HG03520 (cell line): ENCODE results near the gene KIF24.
A peak's percentile ranks its signal among the peaks of the same experiment; 100 is the strongest.
"Not testable (repeated sequence)": the region's sequence is repeated elsewhere in the genome, so short reads cannot be mapped to it uniquely, and the experiment has no call there.

Source experiments
- ATAC-seq: cut with Tn5 transposase; IDR thresholded peaks from one replicate; pipeline ENCODE4 v1.9.1; 2021; ENCODE audit warnings: mild to moderate bottlenecking, moderate library complexity; ENCODE audit not compliant: unreplicated experiment

The KIF24 gene, protein sequence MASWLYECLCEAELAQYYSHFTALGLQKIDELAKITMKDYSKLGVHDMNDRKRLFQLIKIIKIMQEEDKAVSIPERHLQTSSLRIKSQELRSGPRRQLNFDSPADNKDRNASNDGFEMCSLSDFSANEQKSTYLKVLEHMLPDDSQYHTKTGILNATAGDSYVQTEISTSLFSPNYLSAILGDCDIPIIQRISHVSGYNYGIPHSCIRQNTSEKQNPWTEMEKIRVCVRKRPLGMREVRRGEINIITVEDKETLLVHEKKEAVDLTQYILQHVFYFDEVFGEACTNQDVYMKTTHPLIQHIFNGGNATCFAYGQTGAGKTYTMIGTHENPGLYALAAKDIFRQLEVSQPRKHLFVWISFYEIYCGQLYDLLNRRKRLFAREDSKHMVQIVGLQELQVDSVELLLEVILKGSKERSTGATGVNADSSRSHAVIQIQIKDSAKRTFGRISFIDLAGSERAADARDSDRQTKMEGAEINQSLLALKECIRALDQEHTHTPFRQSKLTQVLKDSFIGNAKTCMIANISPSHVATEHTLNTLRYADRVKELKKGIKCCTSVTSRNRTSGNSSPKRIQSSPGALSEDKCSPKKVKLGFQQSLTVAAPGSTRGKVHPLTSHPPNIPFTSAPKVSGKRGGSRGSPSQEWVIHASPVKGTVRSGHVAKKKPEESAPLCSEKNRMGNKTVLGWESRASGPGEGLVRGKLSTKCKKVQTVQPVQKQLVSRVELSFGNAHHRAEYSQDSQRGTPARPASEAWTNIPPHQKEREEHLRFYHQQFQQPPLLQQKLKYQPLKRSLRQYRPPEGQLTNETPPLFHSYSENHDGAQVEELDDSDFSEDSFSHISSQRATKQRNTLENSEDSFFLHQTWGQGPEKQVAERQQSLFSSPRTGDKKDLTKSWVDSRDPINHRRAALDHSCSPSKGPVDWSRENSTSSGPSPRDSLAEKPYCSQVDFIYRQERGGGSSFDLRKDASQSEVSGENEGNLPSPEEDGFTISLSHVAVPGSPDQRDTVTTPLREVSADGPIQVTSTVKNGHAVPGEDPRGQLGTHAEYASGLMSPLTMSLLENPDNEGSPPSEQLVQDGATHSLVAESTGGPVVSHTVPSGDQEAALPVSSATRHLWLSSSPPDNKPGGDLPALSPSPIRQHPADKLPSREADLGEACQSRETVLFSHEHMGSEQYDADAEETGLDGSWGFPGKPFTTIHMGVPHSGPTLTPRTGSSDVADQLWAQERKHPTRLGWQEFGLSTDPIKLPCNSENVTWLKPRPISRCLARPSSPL (N-terminal part only)

DNA sequence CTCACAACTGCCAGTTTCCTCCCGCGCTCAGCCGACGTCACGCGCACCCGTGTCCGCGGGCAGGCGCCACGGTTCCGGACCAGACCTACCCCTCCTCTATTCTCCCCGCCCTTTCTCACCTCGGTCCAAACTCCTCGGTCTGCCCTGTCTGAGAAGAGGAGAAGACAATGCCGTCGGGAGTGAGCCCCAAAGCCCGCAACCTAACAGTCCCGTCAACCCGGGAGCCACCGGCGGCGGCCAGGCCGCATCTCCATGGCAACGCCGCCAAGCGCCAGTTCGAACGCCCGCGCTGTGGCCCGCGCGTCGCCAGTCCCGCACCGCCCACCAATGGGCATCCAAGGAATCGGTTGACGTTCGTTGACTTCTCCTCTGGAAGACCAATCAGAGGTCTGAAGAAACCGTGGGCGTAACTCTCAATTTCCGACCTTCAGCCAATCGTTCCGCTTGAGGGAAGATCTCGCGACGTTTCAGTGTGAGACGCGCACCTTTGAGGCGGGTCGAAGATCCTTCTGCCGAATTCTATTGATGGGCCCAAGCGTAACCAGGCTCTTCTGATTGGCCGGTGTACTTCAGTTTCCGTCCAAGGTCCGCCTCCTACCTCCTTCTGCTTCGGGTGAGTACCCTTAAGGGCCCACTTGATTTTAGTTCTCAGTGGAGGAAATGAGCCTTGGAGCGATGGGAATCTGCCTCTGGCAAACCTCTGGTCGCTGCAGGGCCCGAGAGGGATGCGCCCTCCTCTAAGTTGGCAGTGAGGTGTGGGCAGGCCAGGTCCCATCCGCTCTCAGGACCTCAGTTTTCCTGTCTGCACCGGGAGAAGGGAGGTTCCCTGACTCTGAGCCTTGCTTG, at the start of gene KIF24, which contains the start of gene NUDT2:
Gene KIF24, minus strand, starts transcription at position 282 of the 846 bp plus-strand sequence. CDS start 17,922 bp downstream, outside the sequence.
Gene NUDT2, plus strand, starts transcription at position 583 of the 846 bp plus-strand sequence. CDS start 9,471 bp downstream, outside the sequence.
- peak; percentile 93 for ATAC-seq

DNA sequence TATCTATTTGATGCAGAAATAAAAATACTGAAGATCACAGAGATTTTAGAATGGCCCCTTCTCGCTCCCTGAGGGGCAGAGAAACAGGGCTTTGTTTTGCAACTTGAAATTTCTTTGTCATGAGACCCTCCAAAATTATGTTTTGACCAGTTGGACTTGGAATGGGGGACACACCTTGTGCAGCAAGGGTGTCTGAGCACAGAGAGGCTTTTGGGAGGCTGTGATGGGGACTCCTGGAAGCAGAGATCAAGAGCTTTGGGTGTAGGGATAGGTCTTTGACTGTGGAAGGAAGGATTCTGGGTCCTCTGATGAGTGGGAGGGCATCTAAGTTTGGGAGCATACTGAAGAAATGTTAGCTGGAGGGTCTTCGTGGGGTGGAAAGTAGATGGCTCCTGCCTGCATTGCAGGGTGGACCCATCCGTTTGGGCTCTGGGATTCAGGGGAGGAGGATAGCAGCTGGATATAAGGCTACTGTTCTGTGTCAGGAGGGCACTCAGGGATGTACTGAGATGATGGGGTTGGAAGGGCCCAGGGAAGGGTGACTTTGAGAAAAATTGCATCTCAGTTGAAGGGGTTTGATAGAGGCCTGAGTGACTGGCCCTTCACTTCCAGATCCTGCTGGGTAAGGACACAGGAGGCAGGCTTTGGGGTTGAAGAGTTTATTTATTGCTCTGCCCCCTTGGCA, 49.5 kb upstream of the KIF24 start:
- no peak for ATAC-seq

DNA sequence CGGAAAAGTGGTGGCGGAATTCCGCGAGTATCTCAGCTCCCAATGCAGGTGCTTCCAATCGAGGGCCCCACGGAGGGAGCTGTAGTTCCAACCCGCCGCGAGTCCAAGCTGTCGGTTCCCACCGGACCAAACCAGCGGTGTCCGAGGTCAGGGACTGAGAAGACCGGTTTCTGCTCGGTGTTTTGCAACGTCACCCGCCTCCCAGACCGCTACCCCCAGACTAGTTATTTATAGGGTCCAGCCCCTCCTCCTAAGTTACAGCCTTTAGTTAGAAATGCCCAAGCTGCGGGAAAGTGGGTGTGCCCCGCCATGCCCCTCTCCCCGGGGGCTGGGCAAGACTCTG, 48.3 kb upstream of the KIF24 start:
- ATAC-seq: no peak

DNA sequence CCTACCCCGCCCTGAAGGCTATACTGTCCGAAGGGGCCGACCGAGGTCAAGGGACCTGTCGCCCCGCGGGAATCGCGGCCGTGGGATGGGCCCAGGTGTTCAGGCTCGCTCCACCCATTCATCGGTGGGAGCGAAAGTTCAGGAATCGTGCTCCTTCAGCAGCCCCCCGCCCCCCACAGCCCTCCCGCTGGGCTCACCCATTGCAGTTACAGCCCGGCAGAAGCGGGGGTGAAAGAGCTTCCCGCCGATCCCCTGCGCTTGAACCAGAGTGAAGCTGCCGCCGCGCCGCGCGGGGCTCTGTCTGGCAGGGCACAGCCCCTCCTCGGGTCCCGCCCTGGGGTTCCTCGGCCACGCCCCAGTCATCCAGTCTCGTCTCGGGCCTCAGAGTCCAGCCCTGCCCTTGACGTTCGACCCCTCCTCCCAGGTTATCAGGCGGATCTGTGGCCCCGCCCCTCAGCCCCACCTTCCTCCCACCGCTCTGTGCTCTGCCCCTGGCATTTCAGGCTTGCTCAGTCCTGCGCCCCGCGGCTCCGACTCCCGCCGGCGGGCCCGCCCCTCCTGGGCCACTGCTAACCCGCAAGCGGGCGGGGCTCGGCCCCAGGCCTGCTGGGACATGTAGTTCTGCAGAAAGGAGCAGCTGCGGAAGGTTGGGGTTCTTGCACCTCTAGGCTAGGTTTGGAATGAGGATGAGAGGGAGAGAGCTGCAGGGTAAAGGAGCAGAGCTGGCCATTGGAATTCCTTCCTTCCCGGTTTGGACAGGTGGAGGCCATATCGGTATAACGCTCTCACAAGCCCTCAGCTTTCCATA, 47.7 kb upstream of the KIF24 start, which contains the start of gene MYORG:
Gene MYORG, minus strand, starts transcription at position 303 of the 808 bp plus-strand sequence. CDS start 3,955 bp downstream, outside the sequence.
- peak; percentile 82 for ATAC-seq

DNA sequence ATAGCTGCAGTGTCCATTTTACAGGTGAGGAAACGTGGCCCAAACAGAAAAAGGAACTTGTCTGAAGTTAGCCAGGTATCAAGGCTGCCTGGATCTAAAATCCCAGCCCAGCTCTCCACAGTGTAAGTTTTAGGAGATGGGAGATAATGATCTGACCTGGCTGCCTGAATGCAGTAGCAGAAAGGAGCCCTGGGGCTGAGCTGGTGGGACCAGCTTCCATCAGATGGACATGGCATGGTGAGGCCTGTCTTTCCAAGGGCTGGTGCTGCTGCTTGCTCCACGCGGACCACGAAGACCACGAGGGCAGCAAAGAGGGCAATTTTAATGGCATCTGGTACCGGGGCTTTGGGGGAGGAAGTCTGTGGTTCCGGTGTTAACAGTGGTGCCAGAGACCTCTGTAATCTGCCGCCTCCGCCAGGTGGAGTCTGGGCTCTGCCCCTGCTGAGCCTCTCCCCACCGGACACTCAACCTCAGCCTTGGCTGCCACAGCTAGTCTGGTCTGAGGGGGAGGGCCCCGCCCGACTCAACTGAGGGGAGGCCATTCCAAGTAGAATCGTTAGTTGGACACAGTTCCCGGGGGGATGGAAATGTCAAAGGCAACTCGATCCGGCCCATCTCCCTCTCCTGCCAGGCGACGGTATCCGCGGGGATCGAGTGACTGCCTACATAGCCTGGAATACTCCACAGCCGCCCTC, 47.0 kb upstream of the KIF24 start:
- no peak for ATAC-seq

DNA sequence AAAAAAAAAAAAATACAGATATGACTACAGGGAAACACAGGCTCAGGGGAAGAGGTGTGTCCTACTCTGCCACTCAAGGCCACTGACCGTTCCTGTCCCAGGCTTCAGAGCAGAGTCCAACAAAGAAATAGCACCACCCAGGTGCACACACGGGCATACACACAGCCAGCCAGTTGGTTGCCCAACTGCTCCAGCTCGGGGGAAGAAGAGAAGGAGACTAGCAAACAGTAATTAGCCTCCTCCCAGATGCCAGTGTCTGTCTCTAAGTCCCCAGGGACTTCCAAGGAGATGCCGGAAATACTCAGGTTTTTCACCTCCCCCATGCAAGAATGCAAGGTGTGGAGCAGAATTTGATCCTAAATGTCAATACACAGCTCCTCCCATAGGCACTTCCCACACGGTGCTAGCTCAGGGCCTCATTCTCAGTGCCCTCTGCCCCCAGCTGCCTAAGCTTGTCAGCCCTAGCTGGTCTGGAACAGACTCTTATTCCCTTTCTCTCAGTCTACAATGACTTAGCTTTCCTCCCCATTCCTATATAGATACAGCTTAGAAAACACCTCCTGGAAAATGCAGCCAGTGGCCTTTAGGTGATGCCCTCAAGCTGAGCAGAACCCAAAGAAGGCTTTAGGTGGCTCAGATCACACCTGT, 46.0 kb upstream of the KIF24 start:
- no peak for ATAC-seq

DNA sequence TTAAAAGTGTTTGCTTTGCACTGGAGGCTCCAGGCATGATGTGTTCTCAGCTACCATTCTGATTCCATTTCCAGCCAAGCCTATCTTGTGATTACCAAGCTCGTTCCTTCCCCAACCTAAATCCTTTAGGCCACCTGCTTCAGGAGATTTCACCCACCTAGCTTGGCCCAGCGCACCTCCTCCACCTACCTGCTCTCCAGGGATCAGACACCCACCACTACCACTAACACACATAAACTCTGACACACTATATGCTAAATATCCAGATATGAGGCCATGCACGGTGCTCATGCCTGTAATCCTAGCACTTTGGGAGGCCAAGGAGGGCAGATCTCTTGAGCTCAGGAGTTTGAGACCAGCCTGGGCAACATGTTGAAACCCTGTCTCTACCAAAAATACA, 45.3 kb upstream of the KIF24 start:
- no peak for ATAC-seq

DNA sequence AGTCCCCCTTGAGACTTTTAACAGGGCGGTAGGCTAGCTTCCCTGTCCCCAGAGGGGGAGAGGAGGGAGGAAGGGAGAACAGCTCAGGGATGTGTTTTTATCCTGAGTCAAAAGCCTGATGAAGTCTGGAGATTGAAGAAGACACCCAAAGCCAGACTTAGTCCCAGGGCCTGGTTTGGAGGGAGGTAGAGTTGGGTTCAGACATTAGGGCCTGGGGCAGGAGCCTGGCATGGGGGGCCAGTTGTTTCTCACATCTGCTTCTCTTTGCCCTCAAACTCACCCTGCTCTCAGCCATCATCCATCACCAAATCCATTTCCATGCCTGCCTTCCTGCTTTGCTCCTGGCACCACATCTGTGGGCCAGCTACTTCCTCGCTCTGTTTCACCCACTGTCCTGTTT, 44.7 kb upstream of the KIF24 start:
- no peak for ATAC-seq

DNA sequence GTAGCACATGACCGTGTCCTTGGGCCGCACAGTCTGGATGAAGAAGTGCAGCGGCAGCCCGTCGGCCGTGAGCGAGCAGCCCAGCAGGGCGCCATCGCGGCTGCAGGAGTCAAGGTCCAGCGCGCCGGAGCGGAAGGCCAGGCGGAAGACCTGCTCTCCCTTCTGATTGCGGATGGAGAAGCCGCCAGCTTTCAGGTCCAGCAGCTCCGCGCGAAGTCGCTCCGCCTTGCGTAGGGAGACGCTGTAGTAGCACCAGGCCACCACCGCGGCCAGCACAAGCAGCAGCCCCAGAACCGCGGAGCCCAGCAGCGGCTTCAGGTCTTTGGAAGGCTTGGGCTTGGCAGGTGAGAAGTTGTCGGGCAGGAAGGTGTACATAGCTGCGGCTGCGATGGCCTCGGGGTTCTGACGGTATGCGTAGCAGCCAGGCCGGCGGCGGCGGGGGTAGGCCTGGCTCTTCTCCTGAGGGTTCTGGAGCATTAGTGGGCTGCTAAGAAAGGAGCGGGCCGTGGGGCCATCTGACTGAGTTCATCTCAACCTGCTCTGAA, 43.5 kb upstream of the KIF24 start:
- no peak for ATAC-seq

DNA sequence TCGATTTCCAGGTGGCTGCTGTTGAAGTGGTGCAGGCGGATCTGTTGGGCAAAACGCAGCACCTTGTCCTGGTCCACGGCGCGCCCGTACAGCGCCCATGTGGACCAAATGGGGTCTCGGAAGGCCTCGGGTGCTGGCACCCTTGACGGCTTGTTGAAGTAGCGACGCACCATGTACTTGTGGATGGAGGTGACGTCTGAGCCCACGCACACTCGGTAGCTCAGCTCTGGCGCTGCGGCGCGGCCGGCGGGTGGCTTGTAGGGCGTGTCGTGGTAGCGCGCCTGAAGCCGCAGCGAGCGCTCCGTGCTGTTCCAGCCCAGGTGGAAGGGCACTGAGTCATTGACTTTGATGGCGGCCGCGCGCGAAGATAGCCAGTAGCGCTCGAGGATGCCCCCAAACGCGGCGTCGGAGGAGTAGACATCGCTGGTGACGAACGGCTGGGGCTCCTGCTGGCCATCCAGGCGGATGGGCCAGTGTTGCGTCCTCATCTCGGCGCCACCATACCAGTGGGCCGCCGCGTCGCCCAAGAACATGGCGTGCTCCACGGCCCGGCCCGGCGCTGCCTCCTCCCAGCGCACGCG, 42.9 kb upstream of the KIF24 start:
- no peak for ATAC-seq

DNA sequence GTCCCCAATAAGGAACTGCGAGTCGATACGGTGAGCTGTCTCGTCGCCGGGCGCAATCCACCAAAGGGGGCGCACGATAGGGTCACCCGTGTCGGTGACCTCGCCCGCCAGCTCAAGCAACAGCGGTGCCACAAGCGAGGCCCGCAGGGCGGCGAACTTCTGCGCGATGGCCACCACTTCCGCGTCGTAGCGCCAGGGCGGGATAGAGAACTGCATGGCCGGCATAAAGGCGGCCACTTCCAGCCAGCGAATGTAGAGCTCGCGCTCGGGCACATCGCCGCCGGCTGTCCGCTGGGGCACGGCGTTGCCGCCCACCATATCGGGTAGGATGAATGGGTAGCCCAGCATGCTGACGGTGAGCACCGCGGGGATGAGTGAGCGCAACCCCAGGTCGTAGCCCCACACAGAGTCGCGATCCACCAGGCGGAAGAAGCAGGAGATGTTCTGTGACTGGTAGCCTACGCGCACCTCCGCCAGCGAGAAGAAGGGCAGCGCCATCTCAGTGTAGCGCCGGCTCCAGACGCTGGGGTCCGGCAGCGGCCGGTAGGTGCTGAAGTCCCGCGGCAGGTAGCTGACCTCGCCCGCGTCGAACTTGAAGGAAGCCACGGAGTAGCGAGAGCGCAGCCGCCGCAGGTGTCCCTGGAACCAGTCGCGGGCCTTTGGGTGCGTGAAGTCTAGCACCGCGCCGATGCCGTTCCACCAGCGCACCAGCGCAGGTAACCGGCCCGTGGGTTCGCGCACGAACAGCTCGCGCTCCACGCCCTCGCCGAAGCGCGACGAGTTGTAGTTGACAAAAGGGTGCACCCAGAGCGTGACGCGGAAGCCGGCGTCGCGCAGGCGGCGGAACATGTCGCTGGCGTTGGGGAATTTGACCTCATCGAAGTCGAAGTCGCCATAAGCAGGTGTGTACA, 42.2 kb upstream of the KIF24 start:
- ATAC-seq: no peak

DNA sequence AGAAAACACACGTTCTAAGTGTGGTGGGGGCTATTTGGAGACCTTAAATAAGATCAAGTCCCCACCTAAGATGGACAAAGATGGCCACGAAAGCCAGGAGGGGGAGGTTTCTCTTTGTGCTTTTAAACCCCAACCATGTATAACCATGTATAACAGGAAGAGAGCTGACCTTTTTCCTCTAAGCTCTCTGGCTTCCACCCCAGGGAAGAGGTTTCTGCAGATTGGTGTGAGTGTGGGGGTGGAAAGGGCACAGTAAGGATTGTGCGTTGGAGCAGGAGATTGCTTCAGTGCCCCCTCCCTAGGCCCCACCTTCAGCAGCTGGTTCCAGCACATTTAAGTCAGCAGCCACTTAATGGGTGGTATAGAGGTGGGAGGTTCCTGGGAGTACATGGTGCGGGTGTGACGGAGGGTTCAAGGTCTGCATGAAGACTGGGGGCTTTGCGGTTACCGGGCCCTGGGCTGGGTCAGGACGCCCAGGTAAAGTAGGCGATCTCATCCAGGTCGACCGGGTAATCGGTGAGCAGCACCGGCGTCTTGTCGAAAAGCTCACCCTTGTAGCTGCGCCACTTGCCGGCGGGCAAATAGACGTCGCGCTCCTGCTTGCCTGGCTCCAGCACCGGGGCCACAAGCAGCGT, 41.4 kb upstream of the KIF24 start:
- ATAC-seq: no peak

DNA sequence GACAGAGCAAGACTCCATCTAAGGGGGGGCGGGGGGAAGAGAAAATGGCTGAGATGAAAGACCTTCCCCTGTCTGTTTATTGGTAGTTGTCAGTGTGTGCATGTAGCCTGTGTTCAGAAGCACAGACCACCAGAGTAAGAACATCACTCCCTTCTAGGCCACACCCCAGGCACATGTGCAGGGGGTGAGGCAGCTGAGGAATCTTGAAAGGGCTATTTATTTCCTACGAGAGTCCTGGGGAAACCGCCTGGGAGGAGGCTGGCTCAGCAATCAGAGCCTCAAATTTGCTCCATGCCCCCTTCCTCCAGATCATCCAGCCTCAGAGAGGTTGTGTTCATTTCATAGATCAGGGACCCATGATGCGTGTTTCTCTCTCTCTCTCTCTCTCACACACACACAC, 40.6 kb upstream of the KIF24 start:
- ATAC-seq: no peak

DNA sequence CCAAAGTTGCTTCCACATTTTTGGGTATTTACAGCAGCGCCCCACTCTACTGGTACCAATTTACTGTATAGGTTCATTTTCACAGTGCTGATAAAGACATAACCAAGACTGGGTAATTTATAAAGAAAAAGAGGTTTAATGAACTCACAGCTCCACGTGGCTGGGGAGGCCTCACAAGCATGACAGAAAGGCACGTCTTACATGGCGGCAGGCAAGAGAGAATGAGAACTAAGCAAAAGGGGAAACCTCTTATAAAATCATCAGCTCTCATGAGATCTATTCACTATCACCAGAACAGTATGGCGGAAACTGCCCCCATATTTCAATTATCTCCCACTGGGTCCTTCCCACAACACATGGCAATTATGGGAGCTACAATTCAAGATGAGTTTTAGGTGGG, 39.7 kb upstream of the KIF24 start:
- ATAC-seq: not testable (repeated sequence)

DNA sequence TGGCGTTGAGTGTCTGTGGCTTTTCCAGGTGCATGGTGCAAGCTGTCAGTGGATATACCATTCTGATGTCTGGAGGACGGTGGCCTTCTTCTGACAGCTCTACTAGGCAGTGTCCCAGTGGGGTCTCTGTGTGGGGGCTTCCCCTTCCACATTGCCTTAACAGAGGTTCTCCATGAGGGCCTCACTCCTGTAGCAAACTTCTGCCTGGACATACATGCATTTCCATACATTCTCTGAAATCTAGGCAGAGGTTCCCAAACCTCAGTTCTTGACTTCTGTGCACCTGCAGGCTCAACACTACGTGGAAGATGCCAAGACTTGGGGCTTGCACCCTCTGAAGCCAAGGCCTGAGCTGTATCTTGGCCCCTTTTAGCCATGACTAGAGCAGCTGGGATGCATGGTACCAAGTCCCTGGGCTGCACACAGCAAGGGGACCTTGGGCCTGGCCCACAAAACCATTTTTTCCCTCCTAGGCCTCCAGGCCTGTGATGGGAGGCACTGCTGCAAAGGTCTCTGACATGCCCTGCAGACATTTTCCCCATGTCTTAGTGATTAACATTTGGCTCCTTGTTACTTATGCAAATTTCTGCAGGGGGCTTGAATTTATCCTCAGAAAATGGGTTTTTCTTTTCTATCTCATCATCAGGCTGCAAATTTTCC, 38.8 kb upstream of the KIF24 start:
- not testable (repeated sequence) for ATAC-seq
